ENCODE measurements around the gene PAM. TPM values are rescaled to one million over a fixed set of nuclear protein-coding genes. Genes with fewer than 3 reads are reported as not detected.

PAM gene
- total RNA-seq, 2 experiments from 2014 or later, result 15.1 to 16.1 TPM

DNA sequence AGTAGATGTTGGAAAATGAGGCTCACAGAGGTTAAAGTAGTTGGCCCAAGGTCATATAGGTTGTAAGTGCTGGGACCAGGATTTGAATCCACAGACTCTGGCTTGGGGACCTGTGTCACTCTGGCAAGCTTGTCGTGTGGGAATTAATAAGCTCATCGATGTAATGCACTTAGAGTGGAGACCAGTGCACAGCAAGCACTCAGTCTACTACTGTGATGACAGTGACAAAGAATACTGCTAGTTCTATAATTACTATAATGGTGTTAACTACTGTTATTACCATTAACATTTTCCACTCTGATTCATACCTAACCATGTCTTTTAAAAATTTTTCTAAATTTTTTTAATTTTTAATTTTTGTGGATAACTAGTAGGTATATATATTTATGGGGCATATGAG is 12.8 kb downstream of the PAM start:
- no peaks in the 10 kb centered on the region for H3K9me3 Mint-ChIP-seq
- H3K27ac ChIP-seq (ENCODE audit: low read depth in 1 of 2, low read length in 2 of 2), result no peak overlapping the region
- no peaks in the 10 kb centered on the region for H3K36me3 Mint-ChIP-seq (ENCODE audit: low read depth)
- H3K4me1 Mint-ChIP-seq (ENCODE audit: low read depth), result peaks cover 50% of the 10 kb centered on the region
- no peak overlapping the region for H3K4me3 ChIP-seq (ENCODE audit: low read length)
- ATAC-seq (ENCODE audit: poor library complexity) (no peak), DNase-seq (no peak)
- intact Hi-C loops (cut with DNase I, micrococcal nuclease), result no loop called here
- no peak overlapping the region for H3K27ac Mint-ChIP-seq
- no peaks in the 10 kb centered on the region for H3K27me3 ChIP-seq (ENCODE audit: control insufficient read depth in 1 of 2, insufficient read depth in 2 of 2, low read length in 2 of 2)
- no peaks in the 10 kb centered on the region for H3K36me3 ChIP-seq (ENCODE audit: insufficient read depth, low read length)
- POLR2A ChIA-PET, result no interaction called here
- TF ChIP-seq, protein P1, sequence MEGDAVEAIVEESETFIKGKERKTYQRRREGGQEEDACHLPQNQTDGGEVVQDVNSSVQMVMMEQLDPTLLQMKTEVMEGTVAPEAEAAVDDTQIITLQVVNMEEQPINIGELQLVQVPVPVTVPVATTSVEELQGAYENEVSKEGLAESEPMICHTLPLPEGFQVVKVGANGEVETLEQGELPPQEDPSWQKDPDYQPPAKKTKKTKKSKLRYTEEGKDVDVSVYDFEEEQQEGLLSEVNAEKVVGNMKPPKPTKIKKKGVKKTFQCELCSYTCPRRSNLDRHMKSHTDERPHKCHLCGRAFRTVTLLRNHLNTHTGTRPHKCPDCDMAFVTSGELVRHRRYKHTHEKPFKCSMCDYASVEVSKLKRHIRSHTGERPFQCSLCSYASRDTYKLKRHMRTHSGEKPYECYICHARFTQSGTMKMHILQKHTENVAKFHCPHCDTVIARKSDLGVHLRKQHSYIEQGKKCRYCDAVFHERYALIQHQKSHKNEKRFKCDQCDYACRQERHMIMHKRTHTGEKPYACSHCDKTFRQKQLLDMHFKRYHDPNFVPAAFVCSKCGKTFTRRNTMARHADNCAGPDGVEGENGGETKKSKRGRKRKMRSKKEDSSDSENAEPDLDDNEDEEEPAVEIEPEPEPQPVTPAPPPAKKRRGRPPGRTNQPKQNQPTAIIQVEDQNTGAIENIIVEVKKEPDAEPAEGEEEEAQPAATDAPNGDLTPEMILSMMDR (IDR thresholded peaks at IDR 0.05), result no peak
- no peaks in the 10 kb centered on the region for H3K27me3 Mint-ChIP-seq
- H3K9me3 ChIP-seq (ENCODE audit: control insufficient read depth in 1 of 2, insufficient read depth in 1 of 2, low read length in 2 of 2), result no peaks in the 10 kb centered on the region
- peaks cover 23% of the 10 kb centered on the region for H3K4me1 ChIP-seq (ENCODE audit: insufficient read depth, low read length)
- CTCF ChIA-PET, result no interaction called here
- H3K4me3 Mint-ChIP-seq, result no peak overlapping the region

DNA sequence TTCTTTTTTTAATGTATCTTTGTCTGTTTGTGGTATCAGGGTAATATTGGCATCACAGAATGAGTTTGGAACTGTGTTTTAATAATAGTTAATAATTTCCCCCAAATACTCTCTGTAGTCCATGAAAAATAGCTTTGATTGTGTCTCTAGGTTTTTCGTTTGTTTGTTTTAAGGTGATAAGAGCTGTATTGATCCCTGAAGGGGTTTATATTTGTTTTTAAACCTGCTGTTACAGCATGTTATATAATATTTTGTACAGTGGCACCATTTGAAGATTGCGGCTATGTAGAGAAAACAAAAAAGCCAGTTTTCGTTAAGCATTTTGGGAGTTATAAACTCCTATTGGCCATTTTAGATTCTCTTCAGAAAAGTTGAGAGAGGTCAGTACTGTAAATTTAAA is 15.7 kb downstream of the PAM start:
- no peaks in the 10 kb centered on the region for H3K36me3 Mint-ChIP-seq (ENCODE audit: low read depth)
- Histone ChIP-seq H3K4me1 (ENCODE audit: insufficient read depth, low read length) (peaks cover 7% of the 10 kb centered on the region), H3K27ac (ENCODE audit: low read depth in 1 of 2, low read length in 2 of 2) (no peak overlapping the region), H3K36me3 (ENCODE audit: insufficient read depth, low read length) (no peaks in the 10 kb centered on the region), H3K9me3 (ENCODE audit: control insufficient read depth in 1 of 2, insufficient read depth in 1 of 2, low read length in 2 of 2) (no peaks in the 10 kb centered on the region), H3K27me3 (ENCODE audit: control insufficient read depth in 1 of 2, insufficient read depth in 2 of 2, low read length in 2 of 2) (no peaks in the 10 kb centered on the region), H3K4me3 (ENCODE audit: low read length) (no peak overlapping the region)
- ATAC-seq (ENCODE audit: poor library complexity) (no peak), DNase-seq (no peak)
- CTCF ChIA-PET, result no interaction called here
- H3K27me3 Mint-ChIP-seq, result no peaks in the 10 kb centered on the region
- no peak overlapping the region for H3K27ac Mint-ChIP-seq
- intact Hi-C loops (cut with DNase I, micrococcal nuclease), result no loop called here
- H3K4me1 Mint-ChIP-seq (ENCODE audit: low read depth), result peaks cover 30% of the 10 kb centered on the region
- POLR2A ChIA-PET, result no interaction called here
- H3K9me3 Mint-ChIP-seq, result no peaks in the 10 kb centered on the region
- no peak overlapping the region for H3K4me3 Mint-ChIP-seq
- TF ChIP-seq, protein P1 (IDR thresholded peaks at IDR 0.05), result no peak

DNA sequence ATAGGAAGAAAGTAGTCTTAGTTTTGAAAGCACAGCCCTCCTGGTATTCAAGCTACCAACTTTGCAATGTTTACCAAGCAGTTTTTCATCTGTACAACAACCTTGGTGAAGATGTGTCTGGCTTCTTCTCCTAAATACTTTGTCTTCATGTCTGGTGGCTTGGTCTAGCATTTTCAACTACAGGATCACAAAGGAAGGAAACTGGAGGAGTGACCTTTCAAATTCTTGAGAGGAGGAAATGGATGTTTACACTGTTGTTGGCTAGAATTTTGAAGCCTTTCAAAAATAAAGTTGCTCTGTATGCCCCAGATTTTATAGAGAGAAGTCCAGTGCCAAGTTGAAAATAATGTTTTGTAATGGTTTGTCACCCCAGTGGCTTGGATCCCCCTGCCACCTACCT is 16.3 kb downstream of the PAM start:
- Mint-ChIP-seq H3K27ac (no peak overlapping the region), H3K4me3 (no peak overlapping the region), H3K9me3 (no peaks in the 10 kb centered on the region), H3K36me3 (ENCODE audit: low read depth) (no peaks in the 10 kb centered on the region), H3K27me3 (no peaks in the 10 kb centered on the region), H3K4me1 (ENCODE audit: low read depth) (peaks cover 34% of the 10 kb centered on the region)
- CTCF ChIA-PET, result no interaction called here
- Histone ChIP-seq H3K4me1 (ENCODE audit: insufficient read depth, low read length) (peaks cover 7% of the 10 kb centered on the region), H3K27me3 (ENCODE audit: control insufficient read depth in 1 of 2, insufficient read depth in 2 of 2, low read length in 2 of 2) (no peaks in the 10 kb centered on the region), H3K27ac (ENCODE audit: low read depth in 1 of 2, low read length in 2 of 2) (no peak overlapping the region), H3K9me3 (ENCODE audit: control insufficient read depth in 1 of 2, insufficient read depth in 1 of 2, low read length in 2 of 2) (no peaks in the 10 kb centered on the region), H3K36me3 (ENCODE audit: insufficient read depth, low read length) (no peaks in the 10 kb centered on the region), H3K4me3 (ENCODE audit: low read length) (no peak overlapping the region)
- ATAC-seq (ENCODE audit: poor library complexity) (no peak), DNase-seq (no peak)
- intact Hi-C loops (cut with DNase I, micrococcal nuclease), result no loop called here
- POLR2A ChIA-PET, result no interaction called here
- TF ChIP-seq, protein P1 (IDR thresholded peaks at IDR 0.05), result no peak

All from CD4-positive, alpha-beta T cell (primary cell).